ENCODE results near the gene EVPL. TPM values are rescaled to one million over a fixed set of nuclear protein-coding genes. Genes with fewer than 3 reads are reported as not detected.
"Not testable (repeated sequence)": the region's sequence is repeated elsewhere in the genome, so short reads cannot be mapped to it uniquely, and the experiment has no call there.

EVPL gene
- polyA plus RNA-seq, 4 donors: 0.60 to 26.9 (median 17.6) TPM

GRCh38 chr17:75975187-75975586 lies 51.9 kb downstream of the EVPL start:
- DNase-seq (ENCODE audit: low read depth in 4 of 4, low spot score in 3 of 4): not testable (repeated sequence)

- no peak for DNase-seq (ENCODE audit: low read depth in 4 of 4, low spot score in 3 of 4)
These were observed 56.5 kb downstream of the EVPL start for GRCh38 chr17:75970626-75971025.

- no peak for DNase-seq (ENCODE audit: low read depth in 4 of 4, low spot score in 3 of 4)
These were observed 57.0 kb downstream of the EVPL start for GRCh38 chr17:75970011-75970523.

GRCh38 chr17:75969044-75969443 lies 58.1 kb downstream of the EVPL start:
- not testable (repeated sequence) for DNase-seq (ENCODE audit: low read depth in 4 of 4, low spot score in 3 of 4)

GRCh38 chr17:75965468-75965867 lies 61.6 kb downstream of the EVPL start:
- no peak for DNase-seq (ENCODE audit: low read depth in 4 of 4, low spot score in 3 of 4)

GRCh38 chr17:75959839-75960511 lies 67.1 kb downstream of the EVPL start:
- no peak for DNase-seq (ENCODE audit: low read depth in 4 of 4, low spot score in 3 of 4)

- DNase-seq (ENCODE audit: low read depth in 4 of 4, low spot score in 3 of 4): no peak
These were observed 67.9 kb downstream of the EVPL start for GRCh38 chr17:75959051-75959838.

Other genes starting within 250 kb of the EVPL start
- 10 to 100 TPM; 34.5 to 49.7 (median 36.4) TPM for gene UNK, start 242.5 kb downstream of the EVPL start, polyA plus RNA-seq (ENCODE audit: insufficient read length in 4 of 4)
- gene UNC13D, start 182.9 kb downstream of the EVPL start, polyA plus RNA-seq (ENCODE audit: insufficient read length in 4 of 4): 1 to 10 TPM; 4.8 to 9.8 (median 7.0) TPM
- gene WBP2, start 172.0 kb downstream of the EVPL start, polyA plus RNA-seq (ENCODE audit: insufficient read length in 4 of 4): 10 to 100 TPM; 56.4 to 93.5 (median 79.6) TPM
- 10 to 100 TPM in 1 of 4 donors, 1 to 10 TPM in 3; 6.1 to 18.1 (median 6.7) TPM for gene TRIM47, start 148.7 kb downstream of the EVPL start, polyA plus RNA-seq (ENCODE audit: insufficient read length in 4 of 4)
- gene TRIM65, start 130.4 kb downstream of the EVPL start, polyA plus RNA-seq (ENCODE audit: insufficient read length in 4 of 4): 10 to 100 TPM; 11.0 to 16.9 (median 13.2) TPM
- 100 to 1,000 TPM in 1 of 4 donors, 10 to 100 TPM in 3; 61.8 to 122 (median 76.3) TPM for gene MRPL38, start 122.4 kb downstream of the EVPL start, polyA plus RNA-seq (ENCODE audit: insufficient read length in 4 of 4)
- gene FBF1, start 86.3 kb downstream of the EVPL start, polyA plus RNA-seq (ENCODE audit: insufficient read length in 4 of 4): 10 to 100 TPM in 1 of 4 donors, 1 to 10 TPM in 3; 7.5 to 15.1 (median 8.2) TPM
- gene ACOX1, start 48.1 kb downstream of the EVPL start, polyA plus RNA-seq (ENCODE audit: insufficient read length in 4 of 4): 10 to 100 TPM; 20.3 to 40.0 (median 33.3) TPM
- 10 to 100 TPM; 19.8 to 32.3 (median 22.9) TPM for gene TEN1, start 48.1 kb downstream of the EVPL start, polyA plus RNA-seq (ENCODE audit: insufficient read length in 4 of 4)
- 10 to 100 TPM; 12.5 to 28.5 (median 15.4) TPM for gene CDK3, start 26.5 kb downstream of the EVPL start, polyA plus RNA-seq (ENCODE audit: insufficient read length in 4 of 4)
- gene SRP68, start 45.2 kb upstream of the EVPL start, polyA plus RNA-seq (ENCODE audit: insufficient read length in 4 of 4): 100 to 1,000 TPM in 3 of 4 donors, 10 to 100 TPM in 1; 87.6 to 114 (median 109) TPM
- gene GALR2, start 47.5 kb upstream of the EVPL start, polyA plus RNA-seq (ENCODE audit: insufficient read length in 4 of 4): under 1 TPM in 2 of 4 donors, not detected in 2; 0.37 to 0.43 TPM
- gene ZACN, start 51.9 kb upstream of the EVPL start, polyA plus RNA-seq (ENCODE audit: insufficient read length in 4 of 4): 10 to 100 TPM in 2 of 4 donors, 1 to 10 TPM in 1, under 1 TPM in 1; 0.55 to 29.1 (median 7.2) TPM
- gene EXOC7, start 76.5 kb upstream of the EVPL start, polyA plus RNA-seq (ENCODE audit: insufficient read length in 4 of 4): 100 to 1,000 TPM; 138 to 167 (median 154) TPM
- 10 to 100 TPM in 3 of 4 donors, under 1 TPM in 1; 0.55 to 26.8 (median 17.8) TPM for gene FOXJ1, start 113.9 kb upstream of the EVPL start, polyA plus RNA-seq (ENCODE audit: insufficient read length in 4 of 4)
- 10 to 100 TPM; 12.4 to 30.1 (median 28.0) TPM for gene RNF157, start 213.2 kb upstream of the EVPL start, polyA plus RNA-seq (ENCODE audit: insufficient read length in 4 of 4)
- gene UBALD2, start 238.0 kb upstream of the EVPL start, polyA plus RNA-seq (ENCODE audit: insufficient read length in 4 of 4): 10 to 100 TPM; 28.8 to 52.2 (median 30.1) TPM

All from left renal pelvis (tissue), 4 donors.